Left lung (tissue), 14 donors: ENCODE data around the gene CBY2. TPM values are rescaled to one million over a fixed set of nuclear protein-coding genes. Genes with fewer than 3 reads are reported as not detected.
"Not testable (repeated sequence)": the region's sequence is repeated elsewhere in the genome, so short reads cannot be mapped to it uniquely, and the experiment has no call there.

Source experiments
- ATAC-seq: fragments of 200-7000 bp; cut with Tn5 transposase; one replicate; pipeline ENCODE4 v1.9.1; 2020; ENCODE audit warnings: moderate library complexity
- DNase-seq, 4 donors: peaks; one replicate each; pipeline ENCODE4 v3.0.0-alpha.2; 2013 to 2020
- H3K27ac ChIP-seq, 2 donors: fragments of 200-600 bp; sonication (generic) in 1 of 2; one replicate each; pipeline versions ENCODE4 v1.5.0 to v1.8.0; 2020 to 2021
- H3K27me3 ChIP-seq, 2 donors: fragments of 200-600 bp; sonication (generic) in 1 of 2; one replicate each; pipeline versions ENCODE4 v1.5.0 to v1.8.0; 2020 to 2021
- H3K36me3 ChIP-seq, 2 donors: fragments of 200-600 bp; sonication (generic) in 1 of 2; one replicate each; pipeline versions ENCODE4 v1.5.0 to v1.8.0; 2020 to 2021
- H3K4me1 ChIP-seq, 2 donors: fragments of 200-600 bp; one replicate each; pipeline ENCODE4 v1.8.0; 2021
- H3K4me3 ChIP-seq, 2 donors: fragments of 200-600 bp; sonication (generic) in 1 of 2; one replicate each; pipeline versions ENCODE4 v1.5.0 to v1.8.0; 2020 to 2021; ENCODE audit warnings: mild to moderate bottlenecking in 1 of 2
- H3K9me3 ChIP-seq, 2 donors: fragments of 200-600 bp; sonication (generic) in 1 of 2; one replicate each; pipeline versions ENCODE4 v1.5.0 to v1.8.0; 2020 to 2021
- intact Hi-C, 2 donors: fragments of 100-400 bp; cut with DNase I; formaldehyde crosslinking; loops; one replicate each; pipeline versions ENCODE4 v1.11.2 to v1.14.2; 2022
- long read RNA-seq, 12 donors: library from polyadenylated mRNA in 2 of 12; unstranded in 2 of 12; transcript quantifications; one replicate each; pipeline ENCODE4 v2.0.0 and lab custom pipeline, GENCODE V29; 2019 to 2026
- polyA plus RNA-seq, 6 donors: library from polyadenylated mRNA; unstranded; fragments of 120-200 nt; gene quantifications; one replicate each; pipeline ENCODE4 v1.2.1, GENCODE V29; 2013; ENCODE audit not compliant: insufficient read length in 6 of 6
- total RNA-seq, 2 donors: library from RNA; stranded (reverse); fragmentation: NEBNext Ultra II Directional; extraction: Animal tissue kit (Norgen Biotek cat#: 25700); gene quantifications; one replicate each; pipeline ENCODE4 v1.2.1, GENCODE V29; 2021
- TF ChIP-seq, protein P1 (sequence below), 2 donors: fragments of 200-600 bp; sonication (generic) in 1 of 2; IDR thresholded peaks; one replicate each; pipeline versions ENCODE4 v1.5.0 to v1.8.0; 2021; ENCODE audit warnings: antibody characterized with exemption in 2 of 2
- donor health status: DM: no; HTN: yes; CAD: no.
- donor health status: DM: no; HTN: no; CAD: no.

The CBY2 gene, protein sequence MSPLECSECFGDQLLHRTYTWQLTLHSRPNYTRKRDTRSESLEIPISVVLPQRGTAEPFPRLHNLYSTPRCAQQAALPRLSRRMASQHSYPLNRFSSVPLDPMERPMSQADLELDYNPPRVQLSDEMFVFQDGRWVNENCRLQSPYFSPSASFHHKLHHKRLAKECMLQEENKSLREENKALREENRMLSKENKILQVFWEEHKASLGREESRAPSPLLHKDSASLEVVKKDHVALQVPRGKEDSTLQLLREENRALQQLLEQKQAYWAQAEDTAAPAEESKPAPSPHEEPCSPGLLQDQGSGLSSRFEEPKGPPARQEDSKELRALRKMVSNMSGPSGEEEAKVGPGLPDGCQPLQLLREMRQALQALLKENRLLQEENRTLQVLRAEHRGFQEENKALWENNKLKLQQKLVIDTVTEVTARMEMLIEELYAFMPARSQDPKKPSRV
- total RNA-seq (not detected), polyA plus RNA-seq (not detected)
- long read RNA-seq, donor 1: 0 reads
- long read RNA-seq, donor 2: 0 reads
- long read RNA-seq, donor 3: 0 reads
- long read RNA-seq, donor 4: 0 reads
- long read RNA-seq, donor 5: 0 reads
- long read RNA-seq, donor 6: 0 reads
- long read RNA-seq, donor 7: 0 reads
- long read RNA-seq, donor 8: 0 reads
- long read RNA-seq, donor 9: 0 reads
- long read RNA-seq, donor 10: 0 reads
- long read RNA-seq, donor 11: 0 reads
- long read RNA-seq, donor 12: 0 reads

DNA sequence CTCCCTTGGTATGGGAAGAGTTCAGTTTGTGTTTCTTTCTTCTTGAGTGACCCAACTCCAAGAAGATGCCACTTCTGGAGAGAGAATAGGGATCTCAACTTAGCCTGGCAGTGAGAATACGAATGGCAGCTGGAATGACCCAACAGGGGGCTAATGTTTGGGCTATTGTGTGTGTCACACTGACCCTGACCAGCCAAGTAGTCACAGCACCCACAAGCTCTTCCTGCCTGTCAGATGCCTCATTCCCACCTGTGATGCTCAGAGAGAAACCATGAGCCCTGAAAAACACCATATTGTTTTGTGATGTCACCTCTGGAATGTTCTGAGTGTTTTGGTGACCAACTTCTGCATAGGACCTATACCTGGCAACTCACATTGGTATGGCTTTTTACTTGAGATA, at the start of gene CBY2:
TSS of gene CBY2 (plus strand) at position 233 of the 400 bp plus-strand sequence. CDS start at position 304, 71 bp downstream.
- TF ChIP-seq, protein P1, sequence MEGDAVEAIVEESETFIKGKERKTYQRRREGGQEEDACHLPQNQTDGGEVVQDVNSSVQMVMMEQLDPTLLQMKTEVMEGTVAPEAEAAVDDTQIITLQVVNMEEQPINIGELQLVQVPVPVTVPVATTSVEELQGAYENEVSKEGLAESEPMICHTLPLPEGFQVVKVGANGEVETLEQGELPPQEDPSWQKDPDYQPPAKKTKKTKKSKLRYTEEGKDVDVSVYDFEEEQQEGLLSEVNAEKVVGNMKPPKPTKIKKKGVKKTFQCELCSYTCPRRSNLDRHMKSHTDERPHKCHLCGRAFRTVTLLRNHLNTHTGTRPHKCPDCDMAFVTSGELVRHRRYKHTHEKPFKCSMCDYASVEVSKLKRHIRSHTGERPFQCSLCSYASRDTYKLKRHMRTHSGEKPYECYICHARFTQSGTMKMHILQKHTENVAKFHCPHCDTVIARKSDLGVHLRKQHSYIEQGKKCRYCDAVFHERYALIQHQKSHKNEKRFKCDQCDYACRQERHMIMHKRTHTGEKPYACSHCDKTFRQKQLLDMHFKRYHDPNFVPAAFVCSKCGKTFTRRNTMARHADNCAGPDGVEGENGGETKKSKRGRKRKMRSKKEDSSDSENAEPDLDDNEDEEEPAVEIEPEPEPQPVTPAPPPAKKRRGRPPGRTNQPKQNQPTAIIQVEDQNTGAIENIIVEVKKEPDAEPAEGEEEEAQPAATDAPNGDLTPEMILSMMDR (IDR thresholded peaks at IDR 0.05): no peak
- no peak within 1 kb of the TSS for H3K4me3 ChIP-seq
- no peaks in the 10 kb centered on the region for H3K27me3 ChIP-seq
- no peaks in the 10 kb centered on the region for H3K4me1 ChIP-seq
- DNase-seq: no peak
- H3K27ac ChIP-seq: no peak within 1 kb of the TSS
- H3K9me3 ChIP-seq: no peaks in the 10 kb centered on the region
- intact Hi-C loops: no loop called here
- no peaks in the 10 kb centered on the region for H3K36me3 ChIP-seq
- no peak for ATAC-seq

DNA sequence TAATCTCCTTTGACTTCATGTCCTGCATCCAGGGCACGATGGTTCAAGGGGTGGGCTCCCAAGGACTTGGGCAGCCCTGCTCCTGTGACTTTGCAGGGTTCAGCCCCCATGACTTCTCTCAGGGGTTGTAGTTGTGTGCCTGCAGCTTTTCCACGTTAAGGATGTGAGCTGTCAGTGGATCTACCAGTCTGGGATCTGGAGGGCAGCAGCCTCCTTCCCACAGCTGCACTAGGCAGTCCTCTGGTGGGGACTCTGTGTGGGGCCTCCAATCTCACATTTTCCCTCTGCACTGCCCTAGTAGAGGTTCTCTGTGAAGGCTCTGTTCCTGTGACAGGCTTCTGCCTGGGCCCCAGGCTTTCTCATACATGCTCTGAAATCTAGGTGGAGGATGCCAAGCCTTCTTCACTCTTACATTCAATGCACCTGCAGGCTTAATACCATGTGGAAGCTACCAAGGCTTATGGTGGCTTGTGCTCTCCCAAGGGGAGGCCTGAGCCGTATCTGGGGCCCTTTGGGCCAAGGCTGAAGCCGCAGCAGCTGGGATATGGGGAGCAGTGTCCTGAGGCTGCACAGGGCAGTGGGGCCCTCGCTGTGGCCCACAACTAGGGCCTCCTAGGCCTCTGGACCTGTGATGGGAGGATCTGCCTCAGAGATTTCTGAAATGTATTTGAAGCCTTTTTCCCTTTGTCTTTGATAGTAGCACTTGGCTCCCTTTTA, 47.3 kb upstream of the CBY2 start:
- Histone ChIP-seq H3K27ac (no peak overlapping the region), H3K36me3 (no peaks in the 10 kb centered on the region), H3K9me3 (no peaks in the 10 kb centered on the region), H3K4me3 (no peak overlapping the region), H3K27me3 (no peaks in the 10 kb centered on the region), H3K4me1 (no peaks in the 10 kb centered on the region)
- DNase-seq (no peak), ATAC-seq (no peak)
- TF ChIP-seq, protein P1 (IDR thresholded peaks at IDR 0.05): no peak
- intact Hi-C loops: no loop called here

DNA sequence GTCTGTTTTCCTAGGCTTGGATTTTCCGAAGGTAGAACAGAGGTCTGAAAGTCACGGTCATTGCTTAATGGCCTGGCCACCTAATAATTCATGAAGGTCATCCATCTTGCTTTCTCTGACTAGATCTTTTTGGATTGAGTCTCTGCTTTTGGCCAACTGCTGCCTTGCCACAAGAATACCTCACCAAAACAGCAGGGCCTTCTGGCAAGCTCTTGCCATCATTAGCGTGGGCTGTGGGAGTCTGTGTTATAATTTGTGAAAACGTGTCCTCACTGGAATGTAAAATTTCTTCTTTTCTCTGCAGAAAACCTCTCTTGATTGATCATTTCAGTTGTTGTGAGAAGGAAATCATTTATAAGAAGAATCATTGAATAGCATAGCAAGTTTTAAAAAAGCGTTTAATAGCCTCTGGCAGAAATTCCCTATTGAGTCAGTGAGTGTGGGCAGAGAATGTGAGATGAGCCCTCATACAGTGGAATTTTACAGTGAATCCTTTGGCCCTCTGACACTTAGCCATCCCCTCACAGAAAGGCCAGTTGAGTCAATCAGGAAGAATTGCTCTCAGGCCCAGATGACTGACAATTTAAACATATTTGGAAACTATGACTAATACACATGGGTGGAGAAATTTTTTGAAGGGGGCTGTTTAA, 43.4 kb upstream of the CBY2 start:
- ATAC-seq: no peak
- Histone ChIP-seq H3K4me3 (no peak overlapping the region), H3K27ac (no peak overlapping the region), H3K9me3 (no peaks in the 10 kb centered on the region), H3K36me3 (no peaks in the 10 kb centered on the region), H3K4me1 (no peaks in the 10 kb centered on the region), H3K27me3 (no peaks in the 10 kb centered on the region)
- TF ChIP-seq, protein P1 (IDR thresholded peaks at IDR 0.05): no peak
- intact Hi-C loops: no loop called here
- DNase-seq: no peak

DNA sequence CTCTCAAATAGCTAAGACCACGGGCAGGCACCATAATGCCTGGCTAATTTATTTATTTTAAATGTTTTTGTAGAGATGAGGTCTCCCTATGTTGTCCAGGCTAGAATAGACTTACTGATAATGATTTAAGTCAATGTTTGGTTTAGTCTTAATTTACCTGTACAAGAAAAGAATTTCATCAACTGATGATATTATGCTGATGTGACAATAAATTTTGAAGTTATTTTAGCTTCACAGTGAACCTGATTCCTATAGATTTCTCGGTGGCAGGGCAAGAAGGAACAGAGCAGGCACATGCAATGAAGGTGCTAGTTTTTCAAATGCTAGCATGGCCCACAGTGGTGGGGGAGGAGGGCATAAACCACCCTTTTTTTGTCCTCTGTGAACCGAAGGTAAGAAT, 42.6 kb upstream of the CBY2 start:
- intact Hi-C loops: no loop called here
- H3K9me3 ChIP-seq: no peaks in the 10 kb centered on the region
- ATAC-seq (no peak), DNase-seq (no peak)
- TF ChIP-seq, protein P1 (IDR thresholded peaks at IDR 0.05): no peak
- H3K27ac ChIP-seq: no peak overlapping the region
- H3K27me3 ChIP-seq: no peaks in the 10 kb centered on the region
- H3K36me3 ChIP-seq: no peaks in the 10 kb centered on the region
- no peak overlapping the region for H3K4me3 ChIP-seq
- no peaks in the 10 kb centered on the region for H3K4me1 ChIP-seq

DNA sequence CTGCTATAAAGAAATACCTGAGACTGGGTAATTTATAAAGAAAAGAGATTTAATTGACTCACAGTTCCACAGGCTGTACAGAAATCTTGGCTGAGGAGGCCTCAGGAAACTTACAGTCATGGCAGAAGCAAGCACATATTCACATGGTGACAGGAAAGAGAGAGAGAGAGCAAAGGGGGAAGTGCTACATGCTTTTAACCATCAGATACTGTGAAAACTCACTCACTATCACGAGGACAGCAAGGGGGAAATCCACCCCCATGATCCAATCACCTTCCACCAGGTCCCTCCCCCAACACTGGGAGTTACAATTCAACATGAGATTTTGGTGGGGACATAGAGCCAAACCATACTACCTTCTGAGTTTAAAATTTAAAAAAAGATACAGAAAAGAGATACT, 41.7 kb upstream of the CBY2 start:
- intact Hi-C loops, ATAC-seq, H3K4me3 ChIP-seq, DNase-seq, H3K9me3 ChIP-seq, H3K36me3 ChIP-seq, H3K27ac ChIP-seq, H3K27me3 ChIP-seq, H3K4me1 ChIP-seq: not testable (repeated sequence)
